ENCODE data around the gene MIDN. TPM values are rescaled to one million over a fixed set of nuclear protein-coding genes. Genes with fewer than 3 reads are reported as not detected.
A peak's percentile ranks its signal among the peaks of the same experiment; 100 is the strongest.

MIDN gene
- total RNA-seq, 1 donor from 2014 or later: 68.3 TPM

DNA sequence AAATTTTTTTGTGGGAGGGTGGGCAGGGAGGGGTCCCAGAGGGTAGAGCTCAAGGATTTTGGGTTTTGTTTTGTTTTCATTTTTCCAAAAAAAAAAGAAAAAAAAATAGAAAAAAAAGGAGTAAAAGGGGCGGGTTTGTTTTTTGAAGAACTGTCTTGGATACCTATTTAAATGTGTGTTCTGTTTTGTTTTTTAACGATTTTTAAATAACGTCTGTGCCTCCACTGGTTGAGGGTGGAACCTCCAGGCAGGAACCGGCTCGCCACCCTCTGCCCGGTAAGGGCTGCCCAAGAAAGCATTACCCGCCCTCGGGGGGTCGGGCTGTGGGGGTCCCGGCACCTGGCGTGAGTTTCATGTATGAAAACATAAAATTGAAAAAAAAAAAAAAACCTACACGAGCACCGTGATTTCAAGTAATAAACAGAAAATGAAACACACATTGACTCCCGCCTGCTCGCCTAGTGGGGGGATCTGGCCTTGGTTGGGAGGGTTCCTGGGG, 10.4 kb downstream of the MIDN start:
- Mint-ChIP-seq H3K27ac (ENCODE audit: unreplicated experiment) (peak overlapping the region; percentile 96), H3K27me3 (ENCODE audit: low read depth) (no peaks in the 10 kb centered on the region), H3K4me1 (ENCODE audit: low read depth) (peaks cover 79% of the 10 kb centered on the region), H3K36me3 (ENCODE audit: low read depth) (peaks cover 18% of the 10 kb centered on the region), H3K4me3 (ENCODE audit: unreplicated experiment) (peak overlapping the region; percentile 36), H3K9me3 (ENCODE audit: low read depth) (no peaks in the 10 kb centered on the region)
- DNase-seq (ENCODE audit: low spot score): no peak
- TF ChIP-seq, protein P1, sequence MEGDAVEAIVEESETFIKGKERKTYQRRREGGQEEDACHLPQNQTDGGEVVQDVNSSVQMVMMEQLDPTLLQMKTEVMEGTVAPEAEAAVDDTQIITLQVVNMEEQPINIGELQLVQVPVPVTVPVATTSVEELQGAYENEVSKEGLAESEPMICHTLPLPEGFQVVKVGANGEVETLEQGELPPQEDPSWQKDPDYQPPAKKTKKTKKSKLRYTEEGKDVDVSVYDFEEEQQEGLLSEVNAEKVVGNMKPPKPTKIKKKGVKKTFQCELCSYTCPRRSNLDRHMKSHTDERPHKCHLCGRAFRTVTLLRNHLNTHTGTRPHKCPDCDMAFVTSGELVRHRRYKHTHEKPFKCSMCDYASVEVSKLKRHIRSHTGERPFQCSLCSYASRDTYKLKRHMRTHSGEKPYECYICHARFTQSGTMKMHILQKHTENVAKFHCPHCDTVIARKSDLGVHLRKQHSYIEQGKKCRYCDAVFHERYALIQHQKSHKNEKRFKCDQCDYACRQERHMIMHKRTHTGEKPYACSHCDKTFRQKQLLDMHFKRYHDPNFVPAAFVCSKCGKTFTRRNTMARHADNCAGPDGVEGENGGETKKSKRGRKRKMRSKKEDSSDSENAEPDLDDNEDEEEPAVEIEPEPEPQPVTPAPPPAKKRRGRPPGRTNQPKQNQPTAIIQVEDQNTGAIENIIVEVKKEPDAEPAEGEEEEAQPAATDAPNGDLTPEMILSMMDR (IDR thresholded peaks at IDR 0.05): peak; percentile 18

DNA sequence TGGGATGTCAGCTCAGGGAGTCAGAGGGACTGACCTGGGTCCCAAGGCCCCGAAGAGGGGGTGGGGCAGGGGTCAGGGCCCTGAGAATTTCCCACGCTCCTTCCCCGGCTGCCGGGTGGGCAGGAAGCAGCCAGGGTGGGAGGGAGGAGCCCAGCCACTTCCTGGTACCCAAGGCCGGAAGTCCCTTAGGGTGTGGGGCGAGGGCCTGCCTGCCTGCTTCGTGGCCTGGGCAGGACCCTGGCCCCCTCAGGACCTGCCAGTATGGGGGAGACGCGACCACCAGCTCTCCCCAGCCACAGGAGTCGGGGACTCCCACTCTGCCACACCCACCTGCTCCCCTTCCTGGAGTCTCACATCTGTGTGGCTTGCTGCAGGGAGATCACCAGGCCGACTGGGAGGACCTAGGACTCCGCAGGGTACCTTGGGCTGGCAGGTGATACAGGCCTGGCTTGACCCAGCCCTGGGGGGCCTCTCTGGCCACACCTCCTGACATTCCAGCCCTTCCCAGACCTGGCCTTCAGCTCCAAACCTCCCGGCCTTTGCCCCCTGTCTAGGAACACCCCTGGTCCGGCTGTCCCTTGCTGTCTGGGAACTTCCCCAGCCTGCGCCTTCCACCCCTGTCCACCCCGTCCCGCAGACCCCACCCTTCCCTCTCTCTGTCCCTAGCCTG, 11.0 kb downstream of the MIDN start:
- Mint-ChIP-seq H3K27ac (ENCODE audit: unreplicated experiment) (peak overlapping the region; percentile 96), H3K4me1 (ENCODE audit: low read depth) (peaks cover 81% of the 10 kb centered on the region), H3K27me3 (ENCODE audit: low read depth) (no peaks in the 10 kb centered on the region), H3K4me3 (ENCODE audit: unreplicated experiment) (peak overlapping the region; percentile 36), H3K36me3 (ENCODE audit: low read depth) (peaks cover 18% of the 10 kb centered on the region), H3K9me3 (ENCODE audit: low read depth) (no peaks in the 10 kb centered on the region)
- no peak for DNase-seq (ENCODE audit: low spot score)
- TF ChIP-seq, protein P1 (IDR thresholded peaks at IDR 0.05): peak; percentile 7

DNA sequence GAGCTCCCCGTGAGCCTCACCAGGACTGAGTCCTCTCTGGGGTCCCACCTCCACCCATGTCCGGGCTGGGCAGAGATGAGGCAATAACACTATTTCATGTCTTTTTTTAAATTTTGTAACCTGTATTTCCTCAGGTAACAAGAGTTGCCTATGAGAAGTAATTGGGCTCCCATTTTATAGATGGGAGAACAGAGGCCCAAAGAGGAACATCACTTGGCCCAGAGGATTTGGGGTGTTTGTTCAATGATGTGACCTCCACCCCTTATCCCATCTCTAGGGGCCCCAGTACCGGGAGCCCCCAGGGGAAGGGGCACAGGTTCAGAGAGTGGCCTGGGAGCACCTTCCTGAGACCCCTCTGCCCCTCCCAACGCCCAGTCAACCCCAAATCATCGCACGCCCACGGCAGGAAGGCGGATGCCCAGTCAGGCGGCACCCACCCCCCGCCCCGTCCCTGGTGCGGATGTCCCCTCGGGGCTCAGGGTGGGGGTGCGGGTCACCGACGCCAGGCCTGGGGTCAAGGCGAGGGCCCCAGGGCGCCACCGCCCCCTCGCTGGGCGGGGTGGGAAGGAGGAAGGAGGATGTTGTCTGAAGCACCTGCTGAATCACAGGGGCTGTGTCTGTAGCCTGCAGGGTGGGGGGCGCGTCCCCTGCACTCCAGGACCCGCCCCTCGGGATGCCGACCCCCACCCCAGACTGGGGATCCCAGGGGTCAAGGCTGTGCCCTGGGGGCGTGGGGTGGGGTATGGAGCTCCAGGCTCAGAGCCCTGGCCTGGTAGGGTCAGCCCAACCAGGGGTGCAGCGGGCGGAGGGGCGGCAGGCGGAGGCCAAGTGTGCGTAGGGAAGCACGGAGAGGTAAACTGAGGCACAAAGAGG, 11.7 kb downstream of the MIDN start:
- TF ChIP-seq, protein P1 (IDR thresholded peaks at IDR 0.05): no peak
- Mint-ChIP-seq H3K4me1 (ENCODE audit: low read depth) (peaks cover 80% of the 10 kb centered on the region), H3K9me3 (ENCODE audit: low read depth) (no peaks in the 10 kb centered on the region)

DNA sequence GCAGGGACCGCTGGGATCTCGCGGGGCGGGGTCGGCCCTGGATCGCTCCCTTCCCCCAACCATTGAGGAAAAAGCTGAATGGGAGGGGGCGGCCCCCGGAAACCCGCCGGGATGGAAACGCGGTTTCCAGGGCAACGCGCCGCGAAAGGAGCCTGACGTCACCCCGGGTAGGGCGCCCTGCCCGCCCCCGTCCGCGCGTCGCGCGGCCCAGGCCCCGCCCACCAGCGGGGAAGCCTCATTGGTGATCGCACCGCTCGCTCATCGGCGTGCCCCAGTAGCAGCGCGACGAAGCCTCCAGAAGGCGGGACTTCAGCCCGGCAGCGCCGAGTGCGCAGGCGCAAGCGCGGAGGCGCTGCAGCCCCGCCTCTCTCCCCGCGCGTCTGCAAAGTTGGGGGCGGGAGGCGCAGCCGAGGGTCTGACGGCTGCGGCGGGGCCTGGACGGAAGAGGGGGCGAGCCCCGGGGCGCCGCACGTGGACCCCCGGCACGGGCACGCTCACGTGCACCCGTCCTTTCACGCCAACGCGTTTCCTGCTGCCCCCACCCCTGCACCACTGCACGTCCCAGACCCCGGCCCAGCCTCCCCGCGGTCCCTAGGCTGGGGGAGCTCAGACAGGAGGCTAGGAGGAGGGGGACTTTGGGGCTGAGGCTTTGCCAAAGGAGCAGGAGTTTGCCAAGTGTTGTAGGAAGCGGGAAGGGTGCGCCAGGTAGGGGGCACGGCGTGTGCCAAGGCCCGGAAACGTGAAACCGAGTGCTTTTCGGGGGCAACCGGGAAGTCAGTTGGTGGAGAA, 12.6 kb downstream of the MIDN start:
- Mint-ChIP-seq H3K27me3 (ENCODE audit: low read depth) (no peaks in the 10 kb centered on the region), H3K36me3 (ENCODE audit: low read depth) (peaks cover 9% of the 10 kb centered on the region), H3K9me3 (ENCODE audit: low read depth) (no peaks in the 10 kb centered on the region), H3K4me1 (ENCODE audit: low read depth) (peaks cover 80% of the 10 kb centered on the region), H3K27ac (ENCODE audit: unreplicated experiment) (peak overlapping the region; percentile 88), H3K4me3 (ENCODE audit: unreplicated experiment) (peak overlapping the region; percentile 69)
- TF ChIP-seq, protein P1 (IDR thresholded peaks at IDR 0.05): no peak
- DNase-seq (ENCODE audit: low spot score): no peak

More for the DNA sequence above, 11.7 kb downstream of the MIDN start:
- H3K4me3 Mint-ChIP-seq (ENCODE audit: unreplicated experiment): peak overlapping the region; percentile 36
- H3K27ac Mint-ChIP-seq (ENCODE audit: unreplicated experiment): peak overlapping the region; percentile 96
- no peak for DNase-seq (ENCODE audit: low spot score)
- no peaks in the 10 kb centered on the region for H3K27me3 Mint-ChIP-seq (ENCODE audit: low read depth)
- peaks cover 13% of the 10 kb centered on the region for H3K36me3 Mint-ChIP-seq (ENCODE audit: low read depth)

DNA sequence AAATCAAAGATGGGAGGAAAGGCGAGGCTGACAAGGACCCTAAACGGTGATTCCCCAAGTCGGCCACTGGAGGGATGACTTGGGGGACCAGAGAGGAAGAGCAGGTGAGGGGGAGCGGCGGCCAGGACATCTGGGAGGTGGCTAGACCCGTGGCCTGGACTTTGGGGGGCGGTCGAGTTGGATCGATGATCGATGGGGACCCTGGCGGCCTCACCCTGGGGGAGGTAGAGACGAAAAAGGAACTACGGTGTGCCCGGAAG, 13.1 kb downstream of the MIDN start:
- TF ChIP-seq, protein P1 (IDR thresholded peaks at IDR 0.05): peak; percentile 58
- DNase-seq (ENCODE audit: low spot score): no peak
- no peaks in the 10 kb centered on the region for H3K27me3 Mint-ChIP-seq (ENCODE audit: low read depth)
- peaks cover 7% of the 10 kb centered on the region for H3K36me3 Mint-ChIP-seq (ENCODE audit: low read depth)
- peak overlapping the region; percentile 69 for H3K4me3 Mint-ChIP-seq (ENCODE audit: unreplicated experiment)
- H3K9me3 Mint-ChIP-seq (ENCODE audit: low read depth): no peaks in the 10 kb centered on the region
- H3K4me1 Mint-ChIP-seq (ENCODE audit: low read depth): peaks cover 77% of the 10 kb centered on the region
- peak overlapping the region; percentile 88 for H3K27ac Mint-ChIP-seq (ENCODE audit: unreplicated experiment)
